Caco-2 (cell line): ENCODE data around the gene ERBB2. TPM values are rescaled to one million over a fixed set of nuclear protein-coding genes. Genes with fewer than 3 reads are reported as not detected.

Source experiments
- BruUV-seq: library from RNA; stranded (reverse); fragments of 400-500 nt; replicated peaks from 2 replicates; lab custom pipeline; 2021; lab: Mats Ljungman, UMichigan
- CTCF ChIA-PET: fragments of 300-600 bp; sonication (Branson Sonifier 250); formaldehyde crosslinking; loops from one replicate; lab custom pipeline; 2022; ENCODE audit warnings: antibody characterized with exemption; lab: Charles Lee
- POLR2A ChIA-PET: fragments of 300-600 bp; sonication (Branson Sonifier 250); formaldehyde crosslinking; loops from one replicate; lab custom pipeline; 2022; ENCODE audit warnings: antibody characterized with exemption; lab: Charles Lee
- DNase-seq, 2 experiments: peaks; one replicate each; pipeline versions ENCODE4 v3.0.0 to v3.0.0-alpha.2; 2020 to 2022
- H3K27me3 ChIP-seq: replicated peaks from 2 replicates; pipeline ENCODE4 v1.6.0; 2011; ENCODE audit warnings: low read length; ENCODE audit not compliant: control insufficient read depth, insufficient read depth
- H3K36me3 ChIP-seq: 2 replicates; pipeline ENCODE4 v1.5.1; 2011; ENCODE audit warnings: low read length; ENCODE audit not compliant: control insufficient read depth, insufficient read depth
- H3K4me1 ChIP-seq: fragments of 250-450 bp; sonication (Bioruptor Pico); 2 replicates; pipeline ENCODE4 v1.5.1; 2020; ENCODE audit warnings: mild to moderate bottlenecking
- H3K4me3 ChIP-seq: 2 replicates; pipeline ENCODE4 v1.5.1; 2011; ENCODE audit warnings: low read depth, mild to moderate bottlenecking, control low read depth, low read length
- H3K9me3 ChIP-seq: fragments of 250-450 bp; sonication (Bioruptor Pico); 2 replicates; pipeline ENCODE4 v1.5.1; 2020; ENCODE audit warnings: mild to moderate bottlenecking, moderate library complexity
- H3K27ac Mint-ChIP-seq: one replicate; pipeline ENCODE4 v1.8.0; 2022; ENCODE audit warnings: mixed read lengths; ENCODE audit not compliant: unreplicated experiment
- H3K27me3 Mint-ChIP-seq: one replicate; pipeline ENCODE4 v1.8.0; 2022; ENCODE audit warnings: mixed read lengths; ENCODE audit not compliant: insufficient read depth, unreplicated experiment
- H3K36me3 Mint-ChIP-seq: one replicate; pipeline ENCODE4 v1.8.0; 2022; ENCODE audit warnings: mild to moderate bottlenecking, mixed read lengths; ENCODE audit not compliant: insufficient read depth, unreplicated experiment
- H3K4me1 Mint-ChIP-seq: one replicate; pipeline ENCODE4 v1.8.0; 2022; ENCODE audit warnings: low read depth, mixed read lengths; ENCODE audit not compliant: unreplicated experiment
- H3K4me3 Mint-ChIP-seq: one replicate; pipeline ENCODE4 v1.8.0; 2022; ENCODE audit warnings: mild to moderate bottlenecking, moderate library complexity, mixed read lengths; ENCODE audit not compliant: unreplicated experiment
- H3K9me3 Mint-ChIP-seq: one replicate; pipeline ENCODE4 v1.8.0; 2022; ENCODE audit warnings: mixed read lengths; ENCODE audit not compliant: unreplicated experiment
- CTCF ChIP-seq, 2 experiments: fragments of 200-600 bp in 1 of 2; IDR thresholded peaks; 1 replicate in 1 of 2; 2 replicates in 1 of 2; pipeline versions ENCODE4 v1.5.1 to v1.8.0; 2011 to 2022; ENCODE audit warnings: antibody characterized with exemption in 1 of 2, control low read depth in 1 of 2, inconsistent platforms in 1 of 2, low read depth in 1 of 2, low read length in 1 of 2, mild to moderate bottlenecking in 1 of 2, moderate library complexity in 1 of 2; ENCODE audit not compliant: insufficient read depth in 1 of 2, severe bottlenecking in 1 of 2, unreplicated experiment in 1 of 2
- intact Hi-C: fragments of 100-400 bp; cut with micrococcal nuclease; formaldehyde crosslinking; loops from one replicate; pipeline ENCODE4 v1.10.0; 2022; ENCODE audit not compliant: unreplicated experiment
- total RNA-seq: library from RNA; stranded (reverse); gene quantifications from 2 replicates; pipeline ENCODE4 v1.2.3, GENCODE V29; 2022

The ERBB2 gene
- total RNA-seq, 1 experiment from 2014 or later = 121 TPM

GRCh38 chr17:39665642-39666224 lies 34.1 kb upstream of the ERBB2 start:
- H3K4me1 ChIP-seq = peaks cover 7% of the 10 kb centered on the region; the same call in 1 of the 2 replicates
- intact Hi-C loops = no loop called here
- peak overlapping the region; percentile 28 for H3K4me3 Mint-ChIP-seq

GRCh38 chr17:39666231-39666600 lies 33.6 kb upstream of the ERBB2 start:
- intact Hi-C loops = no loop called here
- H3K9me3 Mint-ChIP-seq = no peaks in the 10 kb centered on the region
- H3K4me1 Mint-ChIP-seq = peaks cover 6% of the 10 kb centered on the region
- POLR2A ChIA-PET = no interaction called here
- CTCF ChIA-PET = interaction anchor here (0.8 to 2.5 kb wide), 5 partner anchors 9 to 116 kb away, joined by 4 to 12 read pairs (median 6); no protein-coding TSS in a partner anchor
- Histone ChIP-seq H3K9me3 (no peaks in the 10 kb centered on the region), H3K4me1 (peaks cover 7% of the 10 kb centered on the region; the same call in 1 of the 2 replicates), H3K27me3 (no peaks in the 10 kb centered on the region), H3K4me3 (no peak overlapping the region), H3K36me3 (no peaks in the 10 kb centered on the region; the same call in 1 of the 2 replicates)
- no peak for TF ChIP-seq CTCF (IDR thresholded peaks at IDR 0.05; ENCODE audit: insufficient read depth in 1 of 2, low read depth in 1 of 2, low read length in 1 of 2, severe bottlenecking in 1 of 2, unreplicated experiment in 1 of 2)
- peaks cover 4% of the 10 kb centered on the region for H3K27me3 Mint-ChIP-seq
- peak overlapping the region; percentile 28 for H3K4me3 Mint-ChIP-seq
- no peak overlapping the region for H3K27ac Mint-ChIP-seq
- no TSS peak for BruUV-seq
- DNase-seq = no peak
- peaks cover 10% of the 10 kb centered on the region for H3K36me3 Mint-ChIP-seq

More at GRCh38 chr17:39665642-39666224, 34.1 kb upstream of the ERBB2 start:
- peaks cover 10% of the 10 kb centered on the region for H3K36me3 Mint-ChIP-seq
- no TSS peak for BruUV-seq
- no peak overlapping the region for H3K4me3 ChIP-seq
- no peak for DNase-seq
- H3K27ac Mint-ChIP-seq = no peak overlapping the region
- no peaks in the 10 kb centered on the region for H3K9me3 ChIP-seq
- no peaks in the 10 kb centered on the region; the same call in 1 of the 2 replicates for H3K36me3 ChIP-seq
- no peaks in the 10 kb centered on the region for H3K9me3 Mint-ChIP-seq
- peaks cover 4% of the 10 kb centered on the region for H3K27me3 Mint-ChIP-seq
- POLR2A ChIA-PET = no interaction called here
- peaks cover 6% of the 10 kb centered on the region for H3K4me1 Mint-ChIP-seq
- H3K27me3 ChIP-seq = no peaks in the 10 kb centered on the region
- CTCF ChIA-PET = interaction anchor here (0.9 to 2.5 kb wide), 3 partner anchors 12 to 115 kb away, joined by 4 to 12 read pairs (median 7); no protein-coding TSS in a partner anchor
- peak in 1 of 2 experiments; percentile 6 for TF ChIP-seq CTCF (IDR thresholded peaks at IDR 0.05; ENCODE audit: insufficient read depth in 1 of 2, low read depth in 1 of 2, low read length in 1 of 2, severe bottlenecking in 1 of 2, unreplicated experiment in 1 of 2)

- no peak for DNase-seq
- Histone ChIP-seq H3K36me3 (no peaks in the 10 kb centered on the region), H3K27me3 (no peaks in the 10 kb centered on the region), H3K9me3 (no peaks in the 10 kb centered on the region), H3K4me1 (peaks cover 7% of the 10 kb centered on the region; the same call in 1 of the 2 replicates), H3K4me3 (no peak overlapping the region)
- TF ChIP-seq CTCF (IDR thresholded peaks at IDR 0.05; ENCODE audit: insufficient read depth in 1 of 2, low read depth in 1 of 2, low read length in 1 of 2, severe bottlenecking in 1 of 2, unreplicated experiment in 1 of 2) = no peak
- BruUV-seq = no TSS peak
- intact Hi-C loops = no loop called here
- H3K27ac Mint-ChIP-seq = no peak overlapping the region
- peaks cover 6% of the 10 kb centered on the region for H3K4me1 Mint-ChIP-seq
- no peaks in the 10 kb centered on the region for H3K9me3 Mint-ChIP-seq
- peaks cover 10% of the 10 kb centered on the region for H3K36me3 Mint-ChIP-seq
- H3K4me3 Mint-ChIP-seq = peak overlapping the region; percentile 20
- ChIA-PET CTCF (interaction anchor here (0.8 to 2.5 kb wide), 5 partner anchors 9 to 116 kb away, joined by 4 to 12 read pairs (median 6); no protein-coding TSS in a partner anchor), POLR2A (no interaction called here)
- H3K27me3 Mint-ChIP-seq = peaks cover 4% of the 10 kb centered on the region
These were observed 33.1 kb upstream of the ERBB2 start for GRCh38 chr17:39666601-39667261.
